ENCODE results near the gene KIF15.

KIF15 gene

DNA sequence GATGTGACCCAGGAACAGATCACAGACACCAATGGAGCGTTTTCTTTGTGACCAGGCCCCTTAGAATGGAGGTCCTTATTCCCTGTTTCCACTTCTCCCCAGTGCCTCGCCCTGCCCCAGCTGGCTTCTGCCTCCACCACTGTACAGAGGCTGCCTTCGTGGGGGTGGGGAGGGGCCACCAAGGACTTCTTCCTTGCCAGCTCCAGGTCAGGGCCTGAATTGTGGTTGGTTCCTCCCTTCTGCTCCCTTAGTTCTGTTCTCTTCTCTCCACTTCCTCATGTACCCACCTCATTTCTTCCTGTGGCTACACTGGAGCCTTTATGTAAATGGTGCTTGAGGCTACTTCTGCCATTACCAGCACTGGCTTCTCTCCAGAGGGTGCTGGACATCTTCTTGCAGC lies 129.3 kb downstream of the KIF15 start:
- no peak overlapping the region for H4K8ac ChIP-seq (ENCODE audit: low read depth, low read length)
- H2BK12ac ChIP-seq (ENCODE audit: low read length): no peak overlapping the region
- no peaks in the 10 kb centered on the region for H3K79me1 ChIP-seq (ENCODE audit: low read length)
- H3K18ac ChIP-seq (ENCODE audit: low read length): no peak overlapping the region
- no peak overlapping the region for H4K91ac ChIP-seq (ENCODE audit: low read depth, low read length)
- H2BK120ac ChIP-seq (ENCODE audit: insufficient read depth, low read length, poor library complexity): no peak overlapping the region
- no peak overlapping the region for H3K9ac ChIP-seq (ENCODE audit: low read length)
- no peaks in the 10 kb centered on the region for H3K79me2 ChIP-seq (ENCODE audit: control insufficient read depth, insufficient read depth, low read length, poor library complexity)
- no peak for DNase-seq
- WGBS (ENCODE audit: extremely low coverage, insufficient coverage, insufficient read length): no CpG with 5 or more reads among the region's 3 CpGs
- no peak overlapping the region for H3K4me2 ChIP-seq (ENCODE audit: low read length)
- H3K14ac ChIP-seq (ENCODE audit: low read length): no peak overlapping the region
- no peak overlapping the region for H2AFZ ChIP-seq (ENCODE audit: insufficient read depth, low read length, poor library complexity)
- no peak overlapping the region for H2BK5ac ChIP-seq (ENCODE audit: low read depth, low read length, poor library complexity)
- H4K12ac ChIP-seq (ENCODE audit: low read depth, low read length): no peak overlapping the region
- no peaks in the 10 kb centered on the region for H3K9me3 ChIP-seq (ENCODE audit: insufficient read depth, low read depth, low read length)
- no peak overlapping the region for H3K27ac ChIP-seq (ENCODE audit: low read depth, low read length)
- H3K23ac ChIP-seq (ENCODE audit: low read length): no peak overlapping the region
- H3K4me3 ChIP-seq (ENCODE audit: low read depth, low read length): no peak overlapping the region
- no peaks in the 10 kb centered on the region for H3K27me3 ChIP-seq (ENCODE audit: insufficient read depth, low read length)
- no peak overlapping the region for H2AK5ac ChIP-seq (ENCODE audit: low read length)
- H3K36me3 ChIP-seq (ENCODE audit: control insufficient read depth in 1 of 2, insufficient read depth in 2 of 2, low read length in 2 of 2): no peaks in the 10 kb centered on the region
- no peak overlapping the region for H3K4ac ChIP-seq (ENCODE audit: low read depth, low read length)
- H3K4me1 ChIP-seq (ENCODE audit: control insufficient read depth in 1 of 2, insufficient read depth in 2 of 2, low read length in 2 of 2): peaks cover 0 to 4% of the 10 kb centered on the region in 2 experiments

DNA sequence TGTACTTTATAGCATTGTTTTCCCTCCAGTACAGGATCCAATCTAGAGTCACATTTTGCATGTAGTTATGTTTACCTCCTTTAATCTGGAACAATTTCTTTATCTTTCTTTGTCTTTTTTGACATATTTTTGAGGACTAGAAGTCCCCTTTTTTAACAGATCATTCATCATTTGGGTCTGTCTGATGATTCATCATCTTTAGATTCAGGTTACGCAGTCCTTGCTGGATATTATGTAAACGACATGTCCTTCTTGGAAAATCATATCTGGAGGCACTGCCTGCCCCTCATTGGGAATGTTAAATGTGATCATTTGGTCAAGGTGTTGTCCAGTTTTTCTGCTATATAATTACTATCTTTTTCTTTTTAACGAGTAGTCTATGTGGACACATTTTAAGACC lies 131.1 kb downstream of the KIF15 start:
- H3K4me2 ChIP-seq (ENCODE audit: low read length): no peak overlapping the region
- no peak overlapping the region for H3K23ac ChIP-seq (ENCODE audit: low read length)
- no peak overlapping the region for H2BK12ac ChIP-seq (ENCODE audit: low read length)
- no CpG with 5 or more reads among the region's 3 CpGs for WGBS (ENCODE audit: extremely low coverage, insufficient coverage, insufficient read length)
- no peak overlapping the region for H2BK5ac ChIP-seq (ENCODE audit: low read depth, low read length, poor library complexity)
- no peak overlapping the region for H3K18ac ChIP-seq (ENCODE audit: low read length)
- no peak overlapping the region for H4K12ac ChIP-seq (ENCODE audit: low read depth, low read length)
- no peaks in the 10 kb centered on the region for H3K27me3 ChIP-seq (ENCODE audit: insufficient read depth, low read length)
- no peak overlapping the region for H3K27ac ChIP-seq (ENCODE audit: low read depth, low read length)
- no peaks in the 10 kb centered on the region for H3K36me3 ChIP-seq (ENCODE audit: control insufficient read depth in 1 of 2, insufficient read depth in 2 of 2, low read length in 2 of 2)
- no peaks in the 10 kb centered on the region for H3K9me3 ChIP-seq (ENCODE audit: insufficient read depth, low read depth, low read length)
- H2BK120ac ChIP-seq (ENCODE audit: insufficient read depth, low read length, poor library complexity): no peak overlapping the region
- DNase-seq: no peak
- no peak overlapping the region for H2AFZ ChIP-seq (ENCODE audit: insufficient read depth, low read length, poor library complexity)
- H2AK5ac ChIP-seq (ENCODE audit: low read length): no peak overlapping the region
- H4K91ac ChIP-seq (ENCODE audit: low read depth, low read length): no peak overlapping the region
- no peak overlapping the region for H3K14ac ChIP-seq (ENCODE audit: low read length)
- H3K4me1 ChIP-seq (ENCODE audit: control insufficient read depth in 1 of 2, insufficient read depth in 2 of 2, low read length in 2 of 2): peaks cover 0 to 4% of the 10 kb centered on the region in 2 experiments
- no peak overlapping the region for H3K4ac ChIP-seq (ENCODE audit: low read depth, low read length)
- H3K79me1 ChIP-seq (ENCODE audit: low read length): no peaks in the 10 kb centered on the region
- no peak overlapping the region for H4K8ac ChIP-seq (ENCODE audit: low read depth, low read length)
- H3K4me3 ChIP-seq (ENCODE audit: low read depth, low read length): no peak overlapping the region
- no peaks in the 10 kb centered on the region for H3K79me2 ChIP-seq (ENCODE audit: control insufficient read depth, insufficient read depth, low read length, poor library complexity)
- no peak overlapping the region for H3K9ac ChIP-seq (ENCODE audit: low read length)

DNA sequence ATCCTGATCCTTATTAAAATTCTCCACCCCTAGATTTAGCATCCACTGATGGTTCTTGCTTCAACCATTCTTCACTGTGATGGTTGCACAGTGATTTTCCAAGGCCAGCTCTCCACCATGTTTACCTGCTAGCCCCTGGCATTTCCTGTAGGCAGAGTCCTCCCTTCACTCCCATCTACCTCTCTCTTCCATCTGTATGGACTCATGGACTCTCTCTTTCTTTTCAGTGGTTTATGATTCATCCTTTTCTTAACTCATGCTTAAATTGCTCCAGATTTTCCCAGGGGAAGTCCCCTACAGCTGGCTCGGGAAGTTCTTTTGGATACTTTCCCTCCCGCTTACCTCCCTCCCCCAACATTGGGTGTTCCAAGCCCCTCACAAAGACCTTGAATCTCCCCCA lies 131.5 kb downstream of the KIF15 start:
- Histone ChIP-seq H3K9me3 (ENCODE audit: insufficient read depth, low read depth, low read length) (no peaks in the 10 kb centered on the region), H2BK120ac (ENCODE audit: insufficient read depth, low read length, poor library complexity) (no peak overlapping the region), H2BK12ac (ENCODE audit: low read length) (no peak overlapping the region), H3K4me3 (ENCODE audit: low read depth, low read length) (no peak overlapping the region), H3K14ac (ENCODE audit: low read length) (no peak overlapping the region), H3K4me1 (ENCODE audit: control insufficient read depth in 1 of 2, insufficient read depth in 2 of 2, low read length in 2 of 2) (peaks cover 0 to 4% of the 10 kb centered on the region in 2 experiments), H3K27ac (ENCODE audit: low read depth, low read length) (no peak overlapping the region), H4K91ac (ENCODE audit: low read depth, low read length) (no peak overlapping the region), H3K36me3 (ENCODE audit: control insufficient read depth in 1 of 2, insufficient read depth in 2 of 2, low read length in 2 of 2) (no peaks in the 10 kb centered on the region), H3K79me2 (ENCODE audit: control insufficient read depth, insufficient read depth, low read length, poor library complexity) (no peaks in the 10 kb centered on the region), H3K9ac (ENCODE audit: low read length) (no peak overlapping the region), H3K4me2 (ENCODE audit: low read length) (no peak overlapping the region), H4K8ac (ENCODE audit: low read depth, low read length) (no peak overlapping the region), H3K27me3 (ENCODE audit: insufficient read depth, low read length) (no peaks in the 10 kb centered on the region), H3K18ac (ENCODE audit: low read length) (no peak overlapping the region), H2AK5ac (ENCODE audit: low read length) (no peak overlapping the region), H3K4ac (ENCODE audit: low read depth, low read length) (no peak overlapping the region), H3K23ac (ENCODE audit: low read length) (no peak overlapping the region), H3K79me1 (ENCODE audit: low read length) (no peaks in the 10 kb centered on the region), H2BK5ac (ENCODE audit: low read depth, low read length, poor library complexity) (no peak overlapping the region), H2AFZ (ENCODE audit: insufficient read depth, low read length, poor library complexity) (no peak overlapping the region), H4K12ac (ENCODE audit: low read depth, low read length) (no peak overlapping the region)
- no peak for DNase-seq
- WGBS (ENCODE audit: extremely low coverage, insufficient coverage, insufficient read length): no CpG with 5 or more reads among the region's 2 CpGs

DNA sequence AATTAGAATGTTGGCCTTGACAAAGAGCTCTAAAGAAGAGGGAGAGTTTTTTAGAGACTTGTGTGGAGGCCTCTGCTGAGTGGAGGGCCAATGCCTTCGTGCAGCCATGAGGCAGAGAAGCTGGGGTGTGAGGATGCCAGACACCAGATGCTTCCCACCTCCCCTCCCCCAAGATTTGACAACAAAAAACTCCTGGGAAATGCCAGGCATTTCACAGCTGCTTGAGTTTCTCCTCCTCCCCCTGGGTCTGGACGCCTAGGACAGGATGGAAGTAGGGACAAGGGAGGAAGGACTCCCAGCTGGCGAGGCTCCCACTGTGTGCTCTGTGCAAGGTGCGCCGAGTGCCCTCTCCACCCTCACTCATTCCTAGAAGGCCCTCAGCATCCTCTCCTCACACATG lies 132.9 kb downstream of the KIF15 start:
- Histone ChIP-seq H4K8ac (ENCODE audit: low read depth, low read length) (no peak overlapping the region), H3K14ac (ENCODE audit: low read length) (no peak overlapping the region), H2BK120ac (ENCODE audit: insufficient read depth, low read length, poor library complexity) (no peak overlapping the region), H3K4me2 (ENCODE audit: low read length) (no peak overlapping the region), H3K9me3 (ENCODE audit: insufficient read depth, low read depth, low read length) (no peaks in the 10 kb centered on the region), H2BK5ac (ENCODE audit: low read depth, low read length, poor library complexity) (no peak overlapping the region), H3K18ac (ENCODE audit: low read length) (no peak overlapping the region), H3K36me3 (ENCODE audit: control insufficient read depth in 1 of 2, insufficient read depth in 2 of 2, low read length in 2 of 2) (no peaks in the 10 kb centered on the region), H2BK12ac (ENCODE audit: low read length) (no peak overlapping the region), H2AFZ (ENCODE audit: insufficient read depth, low read length, poor library complexity) (no peak overlapping the region), H4K91ac (ENCODE audit: low read depth, low read length) (no peak overlapping the region), H4K12ac (ENCODE audit: low read depth, low read length) (no peak overlapping the region), H3K27ac (ENCODE audit: low read depth, low read length) (no peak overlapping the region), H3K27me3 (ENCODE audit: insufficient read depth, low read length) (no peaks in the 10 kb centered on the region), H3K23ac (ENCODE audit: low read length) (no peak overlapping the region), H3K4ac (ENCODE audit: low read depth, low read length) (no peak overlapping the region), H3K4me1 (ENCODE audit: control insufficient read depth in 1 of 2, insufficient read depth in 2 of 2, low read length in 2 of 2) (peaks cover 4% of the 10 kb centered on the region in 2 experiments), H3K79me1 (ENCODE audit: low read length) (no peaks in the 10 kb centered on the region), H3K4me3 (ENCODE audit: low read depth, low read length) (no peak overlapping the region), H2AK5ac (ENCODE audit: low read length) (no peak overlapping the region), H3K9ac (ENCODE audit: low read length) (no peak overlapping the region), H3K79me2 (ENCODE audit: control insufficient read depth, insufficient read depth, low read length, poor library complexity) (no peaks in the 10 kb centered on the region)
- no CpG with 5 or more reads among the region's 5 CpGs for WGBS (ENCODE audit: extremely low coverage, insufficient coverage, insufficient read length)
- DNase-seq: no peak
